HTR-8/SVneo (cell line): ENCODE data around the gene IL1A.
A peak's percentile ranks its signal among the peaks of the same experiment; 100 is the strongest.

Experiments used
- DNase-seq: peaks from one replicate; pipeline ENCODE4 v3.0.0; 2011; ENCODE audit warnings: low spot score, mixed read lengths; ENCODE audit not compliant: insufficient read length
- FAIRE-seq: peaks from 2 replicates; lab custom pipeline; 2011; peaks lifted over from hg19 to GRCh38; lab: Jason Lieb, UNC

IL1A gene

DNA sequence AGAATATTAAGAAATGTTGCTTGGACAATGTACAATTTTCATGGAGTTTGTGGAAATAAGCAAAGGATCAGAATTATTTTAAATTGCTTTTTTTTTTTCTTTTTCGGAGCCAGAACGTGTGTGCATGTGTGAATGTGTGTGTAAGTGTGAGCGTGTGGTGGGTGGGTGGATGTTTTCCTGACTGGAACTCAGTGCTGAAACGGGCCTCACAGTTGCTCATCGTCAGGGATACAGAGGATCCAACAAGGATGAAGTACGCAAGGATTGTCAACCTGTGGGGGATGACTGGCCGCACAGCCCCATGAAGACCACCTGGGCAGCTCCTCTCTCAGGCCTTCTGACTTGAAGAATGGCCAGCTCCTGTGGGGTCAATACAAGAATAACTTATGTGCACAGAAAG lies 34.8 kb upstream of the IL1A start:
- FAIRE-seq (no peak), DNase-seq (no peak)

DNA sequence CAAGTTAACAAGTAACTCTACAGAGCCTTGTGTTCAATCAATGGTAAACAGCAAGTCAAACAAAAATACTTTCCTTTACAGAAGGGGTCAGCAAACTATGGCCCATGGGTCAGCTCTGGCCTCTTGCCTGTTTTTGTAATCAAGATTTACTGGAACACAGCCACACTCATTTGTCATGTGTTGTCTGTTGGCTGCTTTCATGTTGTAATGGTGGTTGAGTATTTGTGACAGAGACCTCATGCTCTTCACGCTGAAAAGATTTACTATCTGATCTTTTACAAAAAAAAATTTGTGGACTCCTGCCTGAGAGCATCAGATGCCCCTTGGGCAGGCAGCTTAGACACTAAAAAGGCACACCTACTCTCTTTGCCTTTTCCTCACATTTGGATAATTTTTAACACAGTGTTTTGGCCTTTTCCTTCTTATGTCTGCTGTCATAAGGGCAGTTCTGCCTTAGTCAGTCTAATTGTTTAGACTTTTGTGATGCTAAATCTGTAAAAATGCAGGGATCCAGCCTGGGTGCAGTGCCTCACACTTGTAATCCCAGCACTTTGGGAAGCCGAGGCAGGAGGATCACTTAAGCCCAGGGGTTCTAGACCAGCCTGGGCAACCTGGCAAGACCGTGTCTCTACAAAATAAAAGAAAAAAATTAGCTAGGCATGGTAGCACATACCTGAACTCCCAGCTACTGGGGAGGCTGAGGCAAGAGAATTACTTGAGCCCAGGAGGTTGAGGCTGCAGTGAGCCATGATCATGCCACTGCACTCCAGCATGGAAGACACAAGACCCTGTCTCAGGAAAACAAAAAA lies 34.0 kb upstream of the IL1A start:
- DNase-seq = no peak
- no peak for FAIRE-seq

DNA sequence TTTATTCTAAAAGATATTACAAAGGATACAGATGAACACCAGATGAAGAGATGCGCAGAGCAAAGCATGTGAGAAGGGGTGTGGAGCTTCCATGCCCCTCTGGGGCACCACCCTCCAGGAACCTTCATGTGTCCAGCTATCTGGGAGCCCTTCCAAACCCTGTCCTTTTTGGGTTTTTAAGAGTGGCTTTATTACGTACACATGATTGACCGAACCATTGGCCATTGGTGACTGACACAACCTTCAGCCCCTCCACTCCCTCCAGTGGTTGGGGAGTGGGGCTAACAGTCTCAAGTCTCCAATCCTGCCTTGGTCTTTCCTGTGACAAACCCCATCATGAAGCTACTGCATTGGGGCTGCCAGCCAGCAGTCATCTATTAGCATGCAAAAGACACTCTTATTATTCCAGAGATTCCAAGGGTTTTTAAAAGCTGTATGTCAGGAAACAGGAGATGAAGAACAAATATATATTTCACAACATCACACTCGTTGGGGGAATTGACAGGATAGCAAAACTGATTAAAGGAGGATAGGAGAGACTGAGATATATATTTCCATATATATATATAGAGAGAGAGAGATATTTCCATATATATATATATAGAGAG lies 32.9 kb upstream of the IL1A start:
- DNase-seq (no peak), FAIRE-seq (no peak)

DNA sequence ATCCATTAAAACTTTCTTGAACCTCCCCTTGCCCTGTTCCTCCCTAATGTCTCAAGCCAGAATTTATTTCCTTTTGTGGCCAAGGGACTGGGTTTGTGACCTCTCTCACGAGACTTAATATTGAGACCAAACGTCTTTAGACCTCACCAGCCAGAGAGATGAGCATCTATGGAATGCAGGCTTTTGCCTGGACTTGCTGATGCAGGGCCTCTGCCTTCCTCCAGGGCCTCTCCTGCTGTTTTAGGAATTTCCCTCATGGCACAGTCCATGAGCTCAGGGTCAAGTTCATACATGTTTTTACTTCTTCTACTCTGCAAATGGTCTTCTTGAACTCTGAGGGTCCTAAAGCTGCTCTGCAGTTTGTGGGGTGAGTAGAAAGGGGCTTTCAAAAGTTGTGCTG lies 30.0 kb upstream of the IL1A start:
- no peak for FAIRE-seq
- peak; percentile 71 for DNase-seq

DNA sequence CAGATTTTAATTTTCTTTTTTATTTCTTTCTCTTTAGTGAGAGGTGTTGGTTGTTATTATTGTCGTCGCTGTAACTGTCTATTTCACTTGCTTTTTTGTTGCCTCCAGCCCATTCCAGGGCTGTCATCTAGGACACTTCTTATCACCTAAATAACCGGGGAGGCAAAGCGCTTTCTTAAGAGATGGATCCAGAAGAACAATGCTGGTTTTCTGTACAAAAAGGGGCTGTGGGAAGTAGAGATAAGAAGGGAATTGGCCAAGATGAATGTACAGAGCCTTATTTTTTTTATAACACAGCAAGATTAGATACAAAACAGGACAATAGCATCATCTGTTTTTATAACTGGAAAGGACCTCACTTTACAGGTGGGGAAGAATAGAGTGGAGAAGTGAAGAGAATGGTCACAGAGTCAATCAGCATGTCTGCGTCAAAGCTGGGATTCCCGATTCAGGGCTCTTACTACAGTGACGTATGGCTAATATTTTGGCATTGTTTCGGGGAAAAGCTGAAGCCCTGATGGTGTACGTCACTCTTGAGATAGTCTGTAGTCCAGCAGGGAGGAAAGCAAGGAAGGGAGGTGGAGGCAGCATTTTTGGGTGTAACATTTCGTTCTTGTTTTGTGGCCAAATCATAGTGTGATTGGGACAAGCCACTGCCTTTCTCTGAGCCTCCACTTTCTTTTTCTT lies 29.1 kb upstream of the IL1A start:
- DNase-seq (no peak), FAIRE-seq (no peak)

DNA sequence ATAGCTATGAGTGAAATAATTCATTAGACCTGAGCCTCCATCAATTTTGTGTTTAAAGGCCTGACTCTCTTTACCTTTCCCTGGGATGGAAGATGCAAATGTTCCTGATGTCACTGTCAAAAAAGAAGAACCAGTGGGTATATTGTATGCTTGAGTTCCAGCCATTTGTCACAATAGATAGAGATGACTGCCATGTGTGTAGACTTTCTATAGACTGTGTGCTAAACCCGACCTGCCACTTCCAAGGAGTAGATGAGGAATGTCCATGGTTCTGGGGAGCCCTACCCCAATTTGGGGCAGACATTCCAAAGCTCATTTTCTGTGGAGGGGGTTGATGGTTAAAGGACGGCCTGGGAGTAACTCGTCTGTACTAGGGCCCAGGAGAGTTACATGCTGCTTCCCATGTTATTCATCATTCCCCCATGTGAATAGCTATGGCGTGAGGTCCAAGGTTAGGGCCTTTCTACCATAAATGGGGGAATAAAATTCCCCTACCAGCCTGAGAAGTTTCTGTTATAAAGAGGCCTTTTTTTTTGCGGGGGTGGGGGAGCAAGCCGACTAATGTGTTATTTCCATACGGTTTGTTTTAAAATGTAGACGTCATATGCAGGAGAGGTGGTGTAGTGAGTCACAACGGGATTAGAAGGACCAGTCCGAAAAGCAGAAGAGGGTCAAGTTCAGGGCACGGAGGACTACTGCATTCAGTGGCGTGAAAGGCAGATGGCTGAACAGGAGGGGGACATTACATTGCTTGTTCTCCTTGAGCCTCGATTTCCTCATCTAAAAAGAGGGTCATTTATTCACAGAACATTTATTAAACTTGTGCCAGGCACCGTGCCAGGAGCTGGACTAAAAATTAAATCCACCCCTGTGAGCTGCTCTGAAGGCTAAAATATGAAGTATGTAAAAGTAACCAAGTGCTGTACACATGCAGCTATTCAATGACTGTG lies 28.3 kb upstream of the IL1A start:
- FAIRE-seq (no peak), DNase-seq (peak; percentile 44)

DNA sequence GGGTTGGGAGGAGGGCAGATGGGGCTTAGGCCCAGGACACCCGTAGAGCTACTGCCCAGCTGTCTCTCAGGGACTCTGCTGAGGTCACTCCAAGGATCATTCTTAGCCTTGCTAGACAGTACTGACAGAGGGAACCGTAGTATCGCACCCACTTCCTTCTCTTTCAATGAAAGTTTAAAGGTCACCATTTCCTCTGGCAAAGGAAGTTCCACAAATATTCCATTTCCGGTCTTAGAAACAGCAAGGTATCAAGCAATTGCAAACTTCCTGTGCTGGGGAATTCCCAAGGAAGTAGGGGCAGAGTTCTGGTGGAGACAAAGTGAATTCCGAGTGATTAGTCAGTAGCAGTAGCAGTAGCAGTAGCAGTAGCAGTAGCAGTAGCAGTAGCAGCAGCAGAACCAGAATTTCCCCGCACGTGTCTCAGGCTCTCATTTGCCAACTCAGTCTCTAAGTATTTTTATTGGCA lies 27.6 kb upstream of the IL1A start:
- DNase-seq (peak; percentile 62), FAIRE-seq (no peak)

DNA sequence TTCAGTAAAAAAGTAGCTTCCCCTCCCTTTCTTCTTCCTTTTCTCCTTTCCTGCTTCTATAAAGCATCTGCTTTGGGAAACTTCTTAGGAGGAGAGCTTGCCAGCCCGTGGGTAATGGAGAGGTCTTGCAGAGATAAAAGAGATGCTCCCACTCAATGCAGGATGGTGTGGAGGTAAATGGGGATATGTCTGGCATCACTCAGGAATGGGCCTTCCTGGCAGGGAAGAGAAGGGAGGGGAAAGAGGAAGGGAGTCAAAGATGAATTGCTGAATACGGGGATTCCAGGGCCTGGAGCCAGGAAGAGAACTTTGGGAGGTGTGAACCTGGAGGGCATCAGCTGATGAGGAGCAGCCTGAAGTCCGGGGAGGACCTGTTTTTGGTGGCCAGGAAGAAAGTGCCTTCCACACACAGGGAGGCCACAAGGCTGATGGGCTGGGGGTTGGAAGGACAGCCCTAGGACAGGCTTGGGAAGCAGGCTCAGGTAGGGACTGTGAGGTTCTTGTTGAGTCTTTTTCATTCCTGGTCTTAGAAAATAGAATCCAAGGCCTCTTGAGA lies 27.1 kb upstream of the IL1A start:
- no peak for FAIRE-seq

DNA sequence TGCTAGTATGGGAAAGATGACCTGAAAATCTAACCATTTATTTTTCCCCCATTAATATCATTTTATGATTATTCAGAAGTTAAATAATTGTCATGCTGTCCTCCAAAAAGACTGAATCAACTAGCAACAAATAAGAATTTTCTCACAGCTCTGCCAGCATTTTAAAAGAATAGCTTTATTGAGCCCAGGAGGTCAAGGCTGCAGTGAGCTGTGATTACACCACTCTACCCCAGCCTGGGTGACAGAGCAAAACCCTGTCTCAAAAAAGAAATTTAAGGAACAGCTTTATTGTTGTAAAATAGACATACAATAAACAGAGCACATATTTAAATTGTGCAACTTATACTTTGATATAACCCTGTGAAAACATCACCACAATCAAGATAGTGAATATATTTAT lies 24.8 kb upstream of the IL1A start:
- FAIRE-seq (no peak), DNase-seq (no peak)

More for the DNA sequence above, 27.1 kb upstream of the IL1A start:
- no peak for DNase-seq

DNA sequence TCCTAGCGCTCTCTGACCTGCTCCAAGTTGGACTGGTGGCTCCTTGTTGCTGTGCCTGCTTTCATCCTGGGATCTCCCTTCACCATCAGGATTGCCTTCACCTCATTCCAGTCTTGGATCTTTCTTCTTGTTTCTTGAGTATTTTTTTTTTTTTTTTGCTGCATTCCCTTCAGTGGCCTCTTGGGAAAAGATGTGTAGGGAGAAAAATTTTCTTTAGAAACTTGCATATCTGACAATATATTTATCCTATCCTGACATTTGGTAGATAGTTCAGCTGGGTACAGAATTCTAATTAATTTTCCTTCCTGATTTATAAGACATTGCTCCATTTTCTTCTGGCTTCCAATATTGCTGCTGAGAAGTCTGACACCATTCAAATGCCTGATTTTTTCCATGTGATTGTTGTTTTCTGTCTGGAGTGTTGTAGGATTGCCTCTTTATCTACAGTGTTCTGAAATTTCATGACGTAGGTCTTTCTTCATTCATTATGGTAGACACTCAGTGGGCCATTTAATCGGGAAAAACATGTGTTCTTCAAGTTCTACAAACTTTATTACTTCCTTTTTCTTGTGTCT lies 23.0 kb upstream of the IL1A start:
- FAIRE-seq = no peak

DNA sequence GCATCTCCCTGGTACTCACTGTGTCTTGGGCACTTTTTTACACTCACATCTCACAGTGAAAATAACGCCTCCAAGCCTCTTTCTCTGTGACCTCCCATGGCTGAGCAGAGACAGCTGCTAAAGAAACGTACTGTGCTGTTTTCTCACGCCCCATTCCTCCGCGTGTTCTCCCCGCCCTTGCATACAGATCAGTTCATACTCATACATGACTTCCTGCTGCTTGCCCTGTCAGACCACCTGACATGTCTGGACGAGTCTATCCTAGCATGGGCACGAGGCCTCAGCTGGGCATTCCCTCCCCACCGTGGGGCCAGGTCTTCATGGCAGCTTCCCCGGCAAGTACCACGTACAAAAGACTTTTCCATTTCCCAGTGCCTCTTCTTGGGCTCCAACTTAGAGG lies 21.2 kb upstream of the IL1A start:
- DNase-seq = no peak
- no peak for FAIRE-seq

More for the DNA sequence above, 23.0 kb upstream of the IL1A start:
- no peak for DNase-seq

DNA sequence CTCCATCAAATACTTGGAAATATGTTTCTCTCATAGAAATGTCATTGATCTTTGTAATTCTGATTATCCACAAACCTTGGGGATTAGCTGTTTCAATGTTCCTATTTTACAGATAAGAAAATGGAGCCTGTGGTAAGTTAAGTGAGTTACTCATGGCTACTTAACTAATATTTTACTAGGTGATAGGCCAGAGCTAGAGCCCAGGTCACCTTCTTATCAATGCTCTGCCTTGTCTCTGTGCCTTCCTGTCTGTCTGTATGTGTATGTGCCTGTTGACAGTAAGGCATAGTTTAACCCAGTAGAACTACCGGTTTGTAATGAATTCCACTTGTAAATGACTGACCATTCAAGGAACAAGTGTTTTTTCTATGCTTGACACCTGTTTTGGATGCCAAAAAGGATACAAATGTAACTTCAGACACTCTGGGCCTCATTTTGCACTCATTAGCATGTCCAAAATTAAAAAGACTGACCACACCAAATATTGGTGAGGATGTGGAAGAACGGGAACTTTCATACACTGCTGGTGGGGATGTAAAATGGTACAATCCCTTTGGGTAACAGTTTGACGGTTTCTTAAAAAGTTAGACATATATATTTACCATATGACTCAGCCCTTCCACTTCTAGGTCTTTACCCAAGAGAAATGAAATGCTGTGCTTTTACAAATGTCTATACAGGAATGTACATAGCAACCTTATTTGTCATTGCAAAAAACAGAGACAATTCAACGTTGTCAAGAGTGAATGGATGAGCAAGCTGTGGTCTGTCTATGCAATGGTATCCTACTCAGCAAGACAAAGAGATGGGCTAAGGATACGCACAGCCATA lies 19.6 kb upstream of the IL1A start:
- FAIRE-seq = no peak

DNA sequence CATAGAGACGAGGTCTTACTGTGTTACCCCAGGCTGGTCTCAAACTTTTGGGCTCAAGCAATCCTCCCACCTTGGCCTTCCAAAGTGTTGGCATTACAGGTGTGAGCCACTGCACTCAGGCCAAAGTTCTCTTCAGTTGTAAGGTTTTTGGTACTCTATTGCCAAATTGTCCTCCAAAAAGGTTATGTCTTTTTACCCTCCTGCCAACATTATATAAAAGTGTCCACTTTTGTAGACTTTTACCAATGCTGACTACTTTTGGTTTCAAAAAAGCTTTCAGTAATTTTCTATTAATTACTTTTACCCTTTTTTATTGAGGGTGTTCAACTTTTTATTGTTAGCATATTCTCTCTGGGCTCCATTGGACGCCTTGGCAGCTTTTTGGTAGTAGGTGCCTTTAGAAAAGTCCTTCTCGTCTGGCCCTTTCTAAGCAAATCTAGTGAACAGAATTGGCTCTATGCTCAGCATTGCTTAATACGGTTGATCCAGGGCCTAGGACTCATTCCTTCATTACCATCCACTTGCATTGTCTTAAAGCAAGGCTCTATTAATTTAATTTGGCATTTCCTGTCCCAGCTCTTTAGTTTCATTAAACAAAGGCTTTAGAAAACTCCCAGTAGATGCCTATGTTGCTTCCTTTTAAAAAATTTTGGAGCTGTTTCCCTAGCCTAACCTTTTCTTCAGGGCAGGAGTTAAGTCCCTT lies 16.7 kb upstream of the IL1A start:
- no peak for FAIRE-seq

More for the DNA sequence above, 19.6 kb upstream of the IL1A start:
- peak; percentile 44 for DNase-seq

DNA sequence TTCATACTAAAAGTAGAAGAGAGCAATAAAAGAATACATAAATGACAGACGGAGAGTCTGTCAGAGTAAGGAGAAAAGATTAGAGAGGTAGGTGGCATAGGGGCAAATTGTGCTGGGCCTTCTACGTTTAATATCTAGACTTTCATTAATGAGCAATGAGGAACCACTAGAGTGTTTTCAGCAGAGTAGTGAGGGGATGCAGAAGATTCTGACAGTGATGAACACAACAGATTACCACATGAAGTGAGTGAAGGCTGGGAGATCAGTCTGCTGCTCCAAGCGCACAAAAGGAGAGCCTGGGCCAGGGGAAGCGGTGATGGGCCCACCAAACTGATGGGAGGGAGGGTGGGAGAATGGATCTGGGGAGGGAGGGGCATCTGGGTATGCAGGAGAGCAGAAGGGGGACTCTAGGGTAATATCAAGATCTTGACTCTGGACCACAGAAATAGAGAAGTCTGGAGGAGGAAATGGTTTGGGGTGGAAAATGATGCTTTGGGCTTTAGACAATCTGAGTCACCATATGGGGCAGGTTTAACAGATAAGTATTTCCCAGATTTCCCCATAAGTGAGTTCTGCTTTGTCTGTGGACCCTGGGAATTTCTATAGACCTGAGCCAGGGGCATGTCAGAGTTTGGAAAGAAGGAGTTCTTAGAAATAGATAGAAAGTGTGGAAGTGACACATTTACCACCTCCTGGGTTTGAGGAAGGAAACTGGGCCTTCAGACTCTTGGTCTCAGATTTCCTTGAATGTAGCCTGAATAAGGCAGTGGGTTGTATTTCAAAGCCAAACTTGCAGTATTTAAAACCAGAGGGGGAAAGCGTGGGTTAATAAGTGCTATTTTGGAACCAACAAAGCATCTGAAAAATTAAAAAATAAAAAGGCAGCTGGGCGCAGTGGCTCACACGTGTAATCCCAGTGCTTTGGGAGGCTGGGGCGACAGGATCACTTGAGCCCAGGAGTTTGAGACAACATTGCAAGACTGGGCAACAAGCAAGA lies 15.0 kb upstream of the IL1A start:
- DNase-seq = no peak
- FAIRE-seq = no peak

More for the DNA sequence above, 16.7 kb upstream of the IL1A start:
- DNase-seq = no peak

DNA sequence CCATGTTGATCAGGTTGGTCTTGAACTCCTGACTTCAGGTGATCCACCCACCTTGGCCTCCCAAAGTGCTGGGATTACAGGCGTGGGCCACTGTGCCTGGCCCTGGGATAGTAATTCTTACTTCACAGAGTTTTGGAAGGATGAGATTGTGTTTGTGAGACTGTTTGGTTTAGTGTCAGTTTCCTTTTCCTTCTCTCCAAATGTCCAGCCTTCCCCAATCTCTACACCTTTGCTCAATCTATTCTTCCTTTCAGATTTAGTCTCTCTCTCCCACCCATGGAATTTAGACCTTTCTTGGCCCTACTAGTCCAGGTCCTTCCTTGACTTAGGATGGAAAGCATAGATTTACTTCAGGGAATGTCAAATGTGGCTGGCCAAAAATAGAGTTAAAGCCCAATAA lies 12.2 kb upstream of the IL1A start:
- FAIRE-seq = no peak
- DNase-seq = no peak

DNA sequence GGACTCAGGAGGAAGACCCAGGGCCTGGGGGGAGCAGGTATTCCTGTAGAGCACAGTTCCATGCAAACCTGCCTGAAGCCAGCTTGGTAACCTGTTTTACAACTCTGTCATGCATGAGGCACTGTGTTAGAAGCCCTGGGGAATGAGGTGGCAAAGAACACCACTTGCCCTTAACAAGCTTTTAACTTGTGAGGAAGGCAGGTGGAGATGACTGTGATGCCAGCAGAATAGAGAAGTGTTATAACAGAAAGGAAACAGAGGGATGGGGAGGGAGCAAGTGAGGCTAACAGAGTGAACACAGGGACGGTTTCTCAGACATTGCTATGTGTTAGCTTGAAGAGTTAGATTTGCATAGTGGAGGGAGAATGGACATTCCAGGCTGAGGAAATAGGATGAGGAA lies 11.5 kb upstream of the IL1A start:
- FAIRE-seq = no peak
- no peak for DNase-seq

DNA sequence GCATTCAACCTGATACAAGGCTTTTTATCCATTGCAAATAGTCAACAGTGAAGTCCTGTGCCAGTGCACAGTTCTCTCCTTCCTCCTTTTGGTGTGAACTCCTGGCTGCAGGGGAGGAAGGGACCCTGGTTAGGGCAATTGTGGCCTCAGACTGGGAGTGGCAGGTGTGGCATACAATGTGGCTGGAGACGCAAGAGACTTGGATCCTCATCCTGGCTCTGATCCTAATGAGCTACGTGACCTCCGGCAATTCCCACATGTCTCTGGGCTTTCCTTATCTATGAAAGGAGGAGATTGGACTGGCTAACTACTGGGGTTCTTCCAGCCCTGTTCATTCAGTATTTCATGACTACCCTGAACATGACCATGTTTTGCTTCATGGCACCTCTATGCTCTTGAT lies 10.5 kb upstream of the IL1A start:
- FAIRE-seq (no peak), DNase-seq (no peak)
